Mucosa of gallbladder (tissue), 1 donor: ENCODE measurements around the gene KPNA1. TPM values are rescaled to one million over a fixed set of nuclear protein-coding genes. Genes with fewer than 3 reads are reported as not detected.
A peak's percentile ranks its signal among the peaks of the same experiment; 100 is the strongest.

ENCODE experiments used
- DNase-seq: peaks from one replicate; pipeline ENCODE4 v3.0.0-alpha.2; 2020; ENCODE audit warnings: low spot score
- total RNA-seq: library from RNA; stranded (reverse); gene quantifications from one replicate; pipeline ENCODE4 v1.2.1, GENCODE V29; 2021
- donor health status: DM: no; HTN: no; CAD: no.

The KPNA1 gene
- total RNA-seq = 55.2 TPM

DNA sequence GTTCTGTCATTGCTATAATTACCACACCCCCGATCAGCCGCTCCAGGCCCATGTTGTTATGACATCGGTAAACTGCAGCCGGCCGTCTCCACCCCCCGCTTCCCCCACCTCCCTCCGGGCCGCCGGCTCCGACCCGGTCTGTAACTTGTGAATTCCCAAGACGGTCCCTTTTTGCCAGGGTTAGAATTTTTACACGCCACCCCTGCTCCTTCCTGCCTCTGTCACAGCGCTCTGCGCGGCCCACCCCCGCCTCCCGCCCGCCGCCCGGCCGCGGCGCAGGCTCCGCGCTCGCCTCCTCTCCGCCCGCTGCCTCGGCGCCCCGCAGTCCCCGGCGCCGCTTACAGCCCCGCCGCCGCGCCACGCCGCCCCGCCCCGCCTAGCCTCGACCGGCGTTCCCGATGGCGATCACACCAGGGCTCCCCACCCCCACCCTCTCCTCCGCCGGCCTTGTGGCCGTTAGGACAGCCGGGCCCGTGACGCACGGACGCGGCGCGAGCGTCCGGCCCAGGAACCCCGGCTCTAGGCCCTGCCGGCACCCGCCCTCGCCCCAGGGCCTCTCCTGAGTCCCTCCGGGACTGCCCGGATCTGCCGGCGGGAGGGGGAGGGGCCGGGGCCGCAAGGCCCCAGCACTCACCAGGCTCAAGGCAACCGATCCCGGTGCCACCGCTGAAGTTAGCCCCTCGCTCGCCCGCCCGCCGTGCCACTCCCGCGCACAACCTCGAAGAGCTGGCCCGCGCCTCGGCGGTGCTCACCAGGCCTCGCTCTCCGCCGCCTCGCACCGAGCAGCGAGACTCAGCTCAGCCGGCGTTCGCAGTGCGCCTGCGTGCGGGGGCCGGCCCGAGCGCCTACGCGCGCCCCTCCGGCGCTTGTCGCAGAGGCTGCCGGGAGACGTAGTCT is at the start of gene KPNA1:
KPNA1 (minus strand) TSS at position 817 of the 897 bp plus-strand sequence. CDS start 18,374 bp downstream, outside the sequence.
- DNase-seq = peak; percentile 85

DNA sequence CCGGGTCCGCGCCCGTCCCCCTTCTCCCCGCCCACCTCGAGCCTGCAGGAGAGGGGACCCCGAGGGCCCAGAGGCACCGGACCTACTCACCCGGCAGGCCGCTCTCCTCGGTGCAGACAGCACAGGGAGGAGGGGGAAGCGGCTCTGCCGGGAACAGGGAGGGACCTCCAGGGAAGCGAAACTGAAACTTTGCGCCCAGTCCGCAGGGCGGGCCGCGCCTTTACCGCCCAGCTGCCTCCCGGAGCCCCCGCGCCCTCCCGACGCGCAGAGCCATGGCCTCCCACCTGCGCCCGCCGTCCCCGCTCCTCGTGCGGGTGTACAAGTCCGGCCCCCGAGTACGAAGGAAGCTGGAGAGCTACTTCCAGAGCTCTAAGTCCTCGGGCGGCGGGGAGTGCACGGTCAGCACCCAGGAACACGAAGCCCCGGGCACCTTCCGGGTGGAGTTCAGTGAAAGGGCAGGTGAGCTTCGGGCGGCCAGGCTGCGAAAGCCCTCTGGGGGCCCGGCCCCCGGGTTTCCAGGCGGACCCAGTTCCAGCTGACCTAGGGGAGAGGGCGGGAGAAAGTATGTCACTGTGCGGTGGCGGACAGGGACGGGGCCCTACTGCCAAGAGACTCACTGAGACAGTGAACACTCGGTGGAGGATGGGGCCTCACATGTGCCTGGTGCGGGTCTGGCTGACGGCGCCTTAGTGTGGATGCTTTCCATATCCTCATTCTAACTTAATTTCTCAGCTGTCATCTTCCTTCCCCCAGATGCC is 49.6 kb upstream of the KPNA1 start, which contains the start of the genes DTX3L and PARP9:
DTX3L (plus strand) TSS at position 184 of the 758 bp plus-strand sequence; CDS start at position 273, 89 bp downstream.
PARP9 (minus strand) TSS at position 146 of the 758 bp plus-strand sequence. CDS start 4,680 bp downstream, outside the sequence.
- DNase-seq = peak; percentile 83

DNA sequence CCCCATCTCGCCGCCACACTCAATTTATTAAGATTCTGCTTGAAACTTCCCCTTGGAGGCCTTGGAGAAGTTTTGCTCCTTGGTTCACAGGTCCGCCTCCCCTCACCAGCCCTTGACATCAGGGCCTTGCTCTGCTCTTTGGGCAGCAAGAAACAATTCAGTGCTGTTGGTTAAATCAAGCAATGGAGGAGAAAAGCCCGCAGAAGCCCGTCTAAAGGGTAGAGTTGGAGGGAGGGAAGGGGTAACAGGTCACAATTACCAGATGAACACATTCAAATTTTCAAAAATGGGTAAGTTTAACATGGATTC is 48.9 kb upstream of the KPNA1 start:
- DNase-seq = peak; percentile 12

DNA sequence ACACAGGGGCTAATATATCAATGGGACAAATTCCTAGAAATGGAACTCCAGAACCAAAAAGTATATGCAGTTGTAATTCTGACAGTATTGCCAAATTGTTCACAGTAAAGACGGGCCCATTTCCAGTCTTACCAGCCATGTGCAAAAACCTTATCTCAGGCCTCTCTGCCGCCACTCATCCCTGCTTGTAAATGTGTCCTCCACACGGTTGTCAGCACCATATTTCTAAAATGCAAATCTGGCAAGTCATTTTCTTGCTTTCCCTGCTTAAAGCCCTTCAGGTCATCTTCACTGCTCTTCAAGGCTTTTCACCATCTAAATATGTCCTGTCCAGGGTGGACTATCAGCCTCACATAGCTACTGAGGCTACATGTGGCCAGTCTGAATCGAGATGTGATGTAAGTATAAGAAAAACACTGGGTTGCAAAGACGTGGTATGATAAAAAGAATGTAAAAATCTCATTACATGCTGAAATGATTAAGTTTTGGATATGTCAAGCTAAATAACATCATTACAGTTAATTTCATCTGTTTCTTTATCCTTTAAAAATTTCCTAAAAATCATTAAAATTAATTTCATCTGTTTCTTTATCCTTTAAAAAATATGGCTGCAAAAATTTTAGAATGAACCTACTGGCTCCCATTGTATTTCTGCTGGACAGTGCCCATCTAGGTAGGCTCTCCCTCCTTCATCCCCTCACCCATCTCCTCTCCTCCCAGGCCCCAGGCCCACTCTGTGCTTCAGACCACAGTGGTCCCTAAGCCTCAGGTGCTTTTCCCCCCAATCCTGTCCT is 48.4 kb upstream of the KPNA1 start:
- DNase-seq = no peak

DNA sequence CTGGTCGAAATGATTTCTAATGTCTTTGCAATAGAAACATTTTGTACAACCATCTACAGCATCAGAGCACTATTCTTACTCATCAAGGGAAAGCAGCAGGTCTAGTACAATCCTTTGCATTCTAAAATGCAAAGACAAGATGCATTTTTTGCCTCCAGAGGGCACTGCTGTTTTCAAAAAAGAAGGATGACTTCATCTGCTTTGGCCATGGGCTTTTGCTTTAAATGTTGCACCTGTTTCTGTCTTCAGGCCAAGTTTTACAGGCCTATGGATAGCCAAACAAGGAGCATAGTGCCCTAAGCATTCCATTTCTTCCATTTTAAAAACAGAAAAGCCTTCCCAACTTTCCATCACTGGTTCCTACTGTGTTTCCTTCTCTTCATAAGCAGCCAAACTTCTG is 45.9 kb upstream of the KPNA1 start:
- peak; percentile 61 for DNase-seq

DNA sequence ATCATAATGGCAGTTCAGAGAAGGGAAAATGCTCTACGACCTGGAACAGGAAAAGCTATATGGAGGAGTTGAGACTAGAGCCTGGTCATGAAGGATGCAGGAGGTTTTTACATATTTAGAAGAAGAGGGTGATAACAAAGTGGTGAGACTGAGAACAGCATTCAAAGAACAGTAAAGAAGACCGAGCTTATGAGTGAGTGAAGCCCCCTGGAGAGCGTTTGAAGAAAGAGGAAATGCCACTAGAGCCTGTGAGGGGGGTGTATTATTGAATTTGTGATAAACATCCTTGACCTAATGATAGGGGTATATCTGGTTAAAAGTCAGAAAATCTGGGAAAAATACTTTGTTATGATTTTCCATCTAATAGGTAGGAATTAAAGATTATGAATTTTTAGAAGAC is 45.2 kb upstream of the KPNA1 start:
- DNase-seq = no peak

DNA sequence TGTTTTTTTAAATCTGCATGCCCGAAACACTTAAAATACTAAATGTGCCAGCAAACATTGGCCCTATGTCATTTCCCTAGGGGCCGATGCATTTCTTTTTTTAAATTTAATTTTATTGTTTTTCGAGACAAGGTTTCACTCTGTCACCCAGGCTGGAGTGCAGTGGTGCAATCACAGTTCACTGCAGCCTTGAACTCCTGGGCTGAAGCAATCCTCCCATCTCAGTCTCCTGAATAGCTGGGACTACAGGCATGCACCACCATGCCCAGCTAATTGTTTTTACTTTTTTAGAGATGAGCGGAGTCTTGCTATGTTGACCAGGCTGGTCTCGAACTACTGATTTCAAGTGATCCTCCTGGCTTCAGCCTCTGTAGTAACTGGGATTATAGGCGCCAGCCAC is 43.9 kb upstream of the KPNA1 start:
- no peak for DNase-seq

DNA sequence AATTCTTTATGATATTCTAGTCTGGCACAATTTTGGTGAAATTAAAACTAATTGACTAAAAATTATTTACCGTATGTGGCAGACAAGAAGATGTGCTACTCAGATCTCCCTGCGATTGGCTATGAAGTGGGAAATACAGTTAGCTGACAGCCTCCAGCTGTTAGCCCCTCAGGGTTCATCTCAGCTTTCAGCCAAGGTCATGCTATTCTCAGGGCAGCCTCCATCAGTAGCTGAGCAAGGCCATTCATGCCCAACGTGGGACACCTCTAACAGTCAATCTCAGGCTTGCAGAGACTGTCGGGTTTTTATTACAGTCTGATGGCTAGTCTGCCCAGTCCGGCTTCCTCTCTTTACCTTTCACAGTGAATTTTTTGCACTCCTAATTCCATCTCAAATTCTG is 42.6 kb upstream of the KPNA1 start:
- DNase-seq = no peak

DNA sequence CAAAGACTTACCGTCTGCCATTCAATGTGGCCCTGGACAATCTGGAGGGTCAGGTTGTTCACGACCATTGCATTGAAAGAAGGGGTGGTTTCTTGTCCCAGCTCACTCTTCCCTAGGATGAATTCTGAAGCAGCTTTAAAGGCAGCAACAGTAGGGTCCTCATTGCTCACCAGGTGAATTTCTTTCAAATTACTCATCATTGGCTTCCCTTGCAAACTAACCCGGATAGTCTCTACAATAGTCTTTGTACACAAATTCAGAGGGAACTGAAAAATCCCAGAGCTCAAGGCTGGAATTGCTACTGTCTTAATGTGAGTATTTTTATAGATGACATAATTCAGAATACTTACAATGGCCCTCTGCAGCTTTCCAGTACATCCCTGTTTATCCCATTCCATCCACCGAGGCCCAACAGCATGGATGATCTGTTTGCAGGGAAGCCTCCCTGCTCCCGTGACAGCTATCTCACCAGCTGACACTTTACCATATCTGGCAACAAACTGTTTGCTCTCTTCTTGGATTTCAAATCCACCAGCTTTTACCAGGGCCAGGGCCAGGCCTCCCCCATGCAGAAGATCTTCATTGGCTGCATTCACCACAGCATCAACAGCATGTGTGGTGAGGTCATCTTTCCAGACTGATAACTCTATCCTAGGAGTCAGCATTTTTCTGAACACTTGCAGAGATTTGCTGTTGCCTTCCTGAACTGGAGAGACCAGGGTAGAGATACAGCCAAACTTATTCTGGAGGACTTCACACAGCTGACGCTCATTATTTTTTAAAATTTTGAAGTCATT is 40.7 kb upstream of the KPNA1 start:
- no peak for DNase-seq

DNA sequence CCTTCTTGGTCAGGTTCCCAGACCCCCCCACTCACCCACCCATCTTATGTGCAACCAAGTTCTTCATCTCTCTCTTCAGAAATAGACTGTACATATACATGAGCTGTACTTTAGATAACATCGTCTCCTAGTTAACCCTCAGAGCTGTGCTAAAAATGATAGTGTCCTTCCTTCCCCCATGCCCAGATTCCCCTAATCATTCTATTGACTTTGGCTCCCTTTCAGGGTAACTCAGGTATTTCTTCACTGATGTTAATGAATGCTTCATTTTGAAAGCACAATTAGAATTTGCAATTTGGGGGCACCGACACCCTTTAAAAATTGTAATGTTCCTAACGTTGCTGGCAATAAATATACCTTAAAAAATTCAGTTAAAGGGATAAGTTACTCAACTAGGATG is 38.4 kb upstream of the KPNA1 start:
- no peak for DNase-seq

DNA sequence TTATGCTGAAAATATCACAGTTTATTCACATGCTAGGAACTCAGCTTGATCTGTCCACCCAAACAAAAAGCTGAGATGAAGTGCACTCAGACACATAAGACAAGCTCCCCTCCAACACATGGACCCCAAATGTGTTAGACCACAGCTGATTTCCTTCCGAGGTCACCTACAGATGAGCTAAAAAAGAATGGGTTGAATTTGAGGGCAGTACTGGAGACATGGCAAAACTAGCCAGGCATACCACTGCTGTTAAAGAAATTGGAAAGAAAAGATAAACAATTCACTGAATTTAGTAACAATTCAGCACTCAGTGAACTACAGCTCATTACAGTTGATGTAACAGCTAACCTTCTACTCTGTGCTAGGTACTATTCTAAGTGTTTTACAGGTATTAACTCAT is 33.9 kb upstream of the KPNA1 start:
- DNase-seq = no peak

DNA sequence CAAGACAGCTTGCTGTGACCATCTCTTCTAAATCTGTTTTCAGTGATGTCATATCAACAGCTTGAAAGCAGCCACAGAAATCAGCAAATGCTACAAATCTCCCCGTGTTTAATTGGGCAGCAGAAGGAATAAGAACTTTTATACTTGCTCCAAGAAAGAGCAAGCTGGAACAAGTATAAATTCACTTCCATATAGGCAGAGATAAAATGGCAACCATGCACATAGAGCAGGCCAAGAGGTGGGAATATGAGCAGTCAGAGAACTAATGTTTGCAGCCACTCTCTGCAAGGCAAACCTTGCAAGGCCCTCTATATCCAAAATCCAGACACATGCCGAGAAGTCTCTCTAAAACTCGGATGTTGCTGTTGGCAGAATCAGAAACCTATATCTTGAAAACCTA is 33.3 kb upstream of the KPNA1 start:
- no peak for DNase-seq

DNA sequence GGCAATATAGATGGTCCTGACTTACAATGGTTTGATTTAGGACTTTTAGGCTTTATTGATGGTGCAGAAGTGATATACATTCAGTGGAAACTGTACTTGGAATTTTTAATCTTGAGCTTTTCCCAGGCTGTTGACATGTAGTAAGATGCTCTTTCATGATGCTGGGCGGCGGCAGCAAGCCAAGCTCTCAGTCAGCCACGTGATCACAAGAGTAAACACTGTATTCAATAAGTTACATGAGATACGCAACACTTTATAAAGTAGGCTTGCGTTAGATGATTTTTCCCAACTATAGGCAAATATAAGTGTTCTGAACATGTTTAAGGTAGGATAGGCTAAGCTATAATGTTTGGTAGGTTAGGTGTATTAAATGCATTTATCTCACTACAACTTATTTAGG is 31.4 kb upstream of the KPNA1 start:
- DNase-seq = no peak

DNA sequence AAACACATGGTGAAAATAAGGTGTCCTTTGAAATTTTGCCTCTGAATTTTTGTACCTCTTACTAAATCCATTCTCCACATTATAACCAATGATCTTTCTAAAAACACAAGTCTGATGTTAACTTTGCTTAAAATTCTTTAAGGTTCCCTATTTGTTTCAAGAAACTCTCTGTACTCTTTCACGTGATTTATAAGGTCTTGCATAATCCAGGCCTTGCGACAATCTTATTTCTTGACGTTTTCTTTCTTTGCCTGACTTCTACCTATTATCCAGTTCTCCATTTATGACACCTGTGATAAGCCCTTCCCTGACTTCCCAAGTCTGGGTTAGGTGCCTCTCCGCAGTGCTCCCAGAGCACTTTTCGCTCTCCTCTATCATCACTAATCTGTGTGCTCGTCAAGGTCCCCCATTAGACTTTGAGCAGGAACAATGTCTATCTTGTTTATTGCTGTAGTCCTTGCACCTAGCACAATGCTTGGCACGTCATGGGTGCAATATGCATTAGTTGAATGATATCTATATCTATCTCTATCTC is 24.3 kb upstream of the KPNA1 start:
- no peak for DNase-seq

DNA sequence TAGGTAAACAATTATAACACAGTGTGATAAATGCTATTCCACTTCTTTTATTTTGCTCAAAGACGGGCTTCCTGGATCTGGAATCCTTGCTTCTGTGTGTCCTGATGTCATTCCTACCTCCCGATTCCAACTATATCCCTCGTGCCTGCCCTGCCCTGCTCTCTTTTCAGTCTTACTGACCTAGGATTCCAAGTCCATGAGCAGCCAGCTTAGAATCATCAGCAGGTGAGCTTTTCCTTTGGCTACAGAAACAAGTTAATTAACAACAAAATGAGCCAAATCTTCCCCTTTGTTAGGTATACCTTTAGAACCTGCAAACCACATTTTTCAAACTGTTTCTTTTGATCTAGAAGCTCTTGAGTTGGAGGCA is 21.9 kb upstream of the KPNA1 start:
- no peak for DNase-seq

DNA sequence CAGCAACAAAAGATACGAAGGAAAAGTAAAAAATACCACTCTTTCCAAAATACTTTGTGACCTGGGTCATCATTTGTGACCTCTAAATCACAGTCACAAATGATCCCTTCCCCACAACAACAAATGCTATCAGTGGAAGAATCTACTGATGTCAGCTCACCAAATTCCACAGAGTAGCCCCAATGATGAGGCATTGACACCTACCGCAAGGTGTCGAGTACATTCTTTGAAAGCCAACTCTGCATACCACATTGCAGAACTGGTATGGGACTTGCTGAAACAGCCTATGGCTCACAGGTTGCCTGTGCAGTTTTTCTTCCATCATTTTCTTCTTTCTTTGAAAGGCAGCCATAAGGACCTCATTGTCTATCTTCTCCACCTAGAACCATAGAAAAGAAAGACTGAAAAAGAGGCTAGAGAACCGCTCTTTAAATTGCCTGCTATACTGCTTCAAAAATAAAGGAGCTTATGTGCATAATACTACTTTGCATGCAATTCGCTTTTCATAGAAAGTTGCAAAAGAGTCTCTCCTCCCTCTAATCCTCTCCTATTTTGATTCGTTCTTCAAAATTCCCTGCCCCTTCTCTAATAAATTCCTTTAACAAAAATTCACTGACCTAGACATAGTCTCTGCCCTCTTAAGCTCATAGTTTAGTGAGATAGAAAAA is 21.4 kb upstream of the KPNA1 start:
- DNase-seq = no peak

DNA sequence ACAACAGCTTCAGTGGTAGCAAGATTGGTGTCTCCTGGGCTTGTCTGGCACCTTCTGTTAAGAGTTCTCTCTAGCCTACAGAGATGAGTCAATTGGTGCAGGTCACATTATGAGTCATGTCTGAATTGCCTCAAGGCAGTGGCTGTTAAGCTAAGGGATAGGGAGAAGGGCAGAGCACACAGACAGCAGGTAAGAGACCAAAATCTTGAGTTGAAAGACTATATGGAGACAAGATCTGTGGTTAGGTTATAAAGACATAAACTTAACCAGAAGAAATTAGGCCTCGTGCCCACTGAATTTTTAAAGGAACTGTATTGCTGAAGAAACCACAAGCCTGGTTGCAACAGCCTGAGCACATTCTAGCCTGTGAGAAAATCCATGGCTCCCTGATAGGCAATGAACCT is 19.2 kb upstream of the KPNA1 start:
- no peak for DNase-seq

DNA sequence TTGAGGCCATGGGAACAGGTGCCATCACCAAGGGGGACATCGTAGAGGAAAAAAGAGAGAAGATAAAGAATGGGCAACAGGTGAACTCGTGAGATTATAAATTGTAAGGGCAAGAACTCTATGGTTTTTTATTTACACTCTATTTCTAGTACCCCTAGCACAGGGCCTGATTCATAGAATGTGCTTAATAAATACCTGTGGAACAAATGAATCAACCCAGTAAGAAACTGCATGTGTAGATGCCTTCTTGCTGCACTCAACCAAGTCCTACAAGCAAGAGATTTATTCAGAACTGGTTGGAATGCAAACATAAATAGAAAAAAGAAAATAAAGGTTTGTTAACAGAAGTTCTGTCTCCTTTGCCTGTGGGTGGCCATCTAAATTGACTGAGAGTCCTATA is 18.7 kb upstream of the KPNA1 start:
- DNase-seq = no peak

DNA sequence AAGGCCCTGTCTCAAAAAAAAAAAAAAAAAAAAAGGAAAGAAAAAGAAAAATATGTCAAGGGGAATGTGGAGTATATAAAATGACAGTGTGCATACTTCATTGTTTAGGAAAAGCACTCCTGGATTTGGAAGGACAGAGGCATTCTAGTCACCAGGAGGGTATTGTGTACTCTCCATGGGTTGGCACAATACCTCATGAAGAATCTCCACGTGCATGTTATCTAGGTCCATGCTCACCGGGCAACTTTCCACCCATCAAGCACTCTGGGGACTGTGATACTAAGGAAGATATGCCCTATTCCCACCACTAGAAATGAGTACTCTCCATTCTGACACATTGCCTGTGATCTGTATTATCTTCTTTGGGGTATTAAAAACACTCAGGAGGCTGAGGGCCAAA is 15.4 kb upstream of the KPNA1 start:
- no peak for DNase-seq

DNA sequence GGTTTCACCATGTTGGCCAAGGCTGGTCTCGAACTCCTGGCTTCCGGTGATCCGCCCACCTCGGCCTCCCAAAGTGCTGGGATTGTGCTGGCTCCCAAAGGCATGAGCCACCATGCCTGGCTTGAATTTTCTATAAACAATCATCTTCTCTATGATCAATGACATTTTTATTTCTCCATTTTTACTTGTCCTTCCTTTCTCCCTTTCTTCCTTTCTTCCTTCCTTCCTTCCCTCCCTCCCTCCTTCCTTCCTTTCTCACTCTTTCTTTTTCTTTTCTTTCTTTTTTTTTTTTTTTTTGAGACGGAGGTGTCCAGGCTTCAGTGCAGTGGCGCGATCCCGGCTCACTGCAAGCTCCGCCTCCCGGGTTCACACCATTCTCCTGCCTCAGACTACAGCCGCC is 8.6 kb upstream of the KPNA1 start:
- no peak for DNase-seq

DNA sequence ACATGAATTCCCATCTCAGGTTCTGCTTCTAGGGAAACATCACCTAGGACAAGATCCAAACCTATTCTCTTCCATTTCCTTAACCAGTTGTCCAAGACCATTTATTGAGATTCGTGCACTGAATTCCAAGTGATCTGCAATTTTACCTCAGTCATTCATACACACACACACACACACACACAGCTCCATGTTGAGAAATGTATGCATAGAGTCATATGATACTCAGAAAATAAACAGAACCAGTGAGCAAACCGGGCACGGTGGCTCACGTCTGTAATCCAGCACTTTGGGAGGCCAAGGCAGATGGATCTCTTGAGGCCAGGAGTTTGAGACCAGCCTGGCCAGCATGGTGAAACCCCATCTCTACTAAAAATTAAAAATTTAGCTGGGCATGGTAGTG is 6.1 kb upstream of the KPNA1 start:
- DNase-seq = no peak
